GM18508 (cell line): ENCODE data around the gene VPS33B.
"Not testable (repeated sequence)": the region's sequence is repeated elsewhere in the genome, so short reads cannot be mapped to it uniquely, and the experiment has no call there.

Experiments used
- ATAC-seq: cut with Tn5 transposase; IDR thresholded peaks from one replicate; pipeline ENCODE4 v1.9.1; 2021; ENCODE audit warnings: moderate number of reproducible peaks; ENCODE audit not compliant: insufficient read depth, unreplicated experiment

The VPS33B gene

DNA sequence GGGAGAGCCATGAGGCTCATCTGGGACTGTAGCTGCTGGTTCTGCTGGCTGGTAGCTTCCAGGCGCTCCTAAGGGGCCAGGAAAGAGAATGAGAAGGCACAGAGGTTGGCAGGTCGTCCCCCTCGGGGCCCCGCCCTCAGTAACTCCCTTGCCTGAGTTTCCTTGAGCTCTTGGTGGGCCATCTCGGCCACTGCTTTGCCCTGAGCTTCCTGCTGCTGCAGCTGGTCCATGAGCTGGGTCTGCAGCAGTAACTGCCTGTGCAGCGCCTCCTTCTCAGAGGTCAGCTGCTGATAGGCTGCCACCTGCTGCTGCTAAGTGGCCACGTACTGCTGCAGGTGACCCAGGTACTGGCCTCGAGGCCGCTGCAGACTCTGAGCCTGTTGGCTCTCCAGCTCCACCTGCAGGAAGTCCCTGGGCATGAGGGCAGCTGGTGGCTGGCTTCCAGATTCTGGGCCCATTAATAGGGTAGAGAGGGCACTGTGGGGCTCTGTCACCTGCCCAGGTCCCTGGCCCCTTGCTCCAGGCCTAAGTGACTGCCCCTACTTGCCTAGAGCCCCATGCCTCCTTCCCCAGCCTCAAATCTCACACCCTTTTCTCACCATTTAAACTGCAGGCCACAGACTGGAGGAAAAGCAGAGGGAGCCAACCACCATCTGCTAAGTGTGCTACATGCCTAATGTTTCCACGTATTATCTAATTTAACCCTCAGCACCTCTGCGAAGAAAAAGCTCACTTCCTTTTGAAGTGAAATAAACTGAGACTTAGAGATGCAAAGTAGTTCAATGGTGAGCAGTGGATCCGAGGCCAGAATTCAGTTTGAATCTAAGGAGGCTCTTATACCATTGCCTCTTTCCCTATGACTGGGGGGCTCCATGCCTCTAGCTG, 10.8 kb upstream of the VPS33B start:
- no peak for ATAC-seq

DNA sequence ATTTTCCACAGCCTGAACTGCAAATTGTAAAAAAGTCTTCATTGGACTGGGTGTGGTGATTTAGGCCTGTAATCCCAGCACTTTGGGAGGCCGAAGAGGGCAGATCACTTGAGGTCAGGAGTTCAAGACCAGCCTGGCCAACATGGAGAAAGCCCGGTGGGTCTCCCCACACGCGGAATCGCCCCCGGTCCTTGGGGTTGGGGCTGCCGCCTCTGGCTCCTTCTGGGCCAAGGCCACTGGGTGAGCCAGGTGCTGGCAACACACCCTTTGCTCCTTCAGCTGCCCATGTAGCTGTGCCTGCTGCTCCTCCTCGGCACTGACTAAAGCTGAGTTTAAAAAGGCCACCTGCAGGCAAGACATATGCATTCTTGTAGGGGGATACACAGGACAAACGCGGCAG, 9.4 kb upstream of the VPS33B start:
- no peak for ATAC-seq

DNA sequence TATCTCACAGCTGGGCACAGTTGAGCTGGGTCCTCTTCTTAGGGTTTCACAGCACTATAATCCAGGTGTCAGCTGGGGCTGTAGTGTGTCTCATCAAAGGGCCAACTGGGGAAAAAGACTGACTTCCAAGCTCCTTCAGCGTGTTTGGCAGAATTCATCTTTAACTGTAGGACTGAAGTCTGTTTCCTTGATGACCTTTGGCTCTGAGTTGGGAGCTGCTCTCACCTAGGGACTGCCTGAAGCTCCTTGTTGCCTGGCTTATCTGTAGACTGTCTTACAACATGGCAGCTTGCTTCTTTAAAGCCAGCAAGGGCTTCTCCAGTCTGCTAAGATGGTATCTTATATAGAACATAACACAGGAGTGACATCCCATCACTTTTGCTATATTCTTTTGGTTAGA, 5.3 kb upstream of the VPS33B start:
- ATAC-seq = no peak

DNA sequence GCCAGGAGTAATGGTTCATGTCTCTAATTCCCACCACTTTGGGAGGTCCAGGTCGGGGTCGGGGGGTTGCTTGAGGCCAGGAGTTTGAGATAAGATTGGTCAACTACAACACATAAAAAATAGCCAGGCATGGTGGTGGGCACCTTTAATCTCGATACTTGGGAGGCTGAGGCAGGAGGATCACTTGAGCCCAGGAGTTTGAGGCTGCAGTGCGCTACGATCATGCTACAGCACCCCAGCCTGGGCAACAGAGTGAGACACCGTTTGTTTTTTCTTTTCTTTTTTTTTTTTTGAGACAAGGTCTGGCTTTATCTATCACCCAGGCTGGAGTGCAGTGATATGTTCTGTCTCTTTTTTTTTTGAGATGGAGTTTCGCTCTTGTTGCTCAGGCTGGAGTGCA, 1.3 kb upstream of the VPS33B start:
- ATAC-seq = no peak

DNA sequence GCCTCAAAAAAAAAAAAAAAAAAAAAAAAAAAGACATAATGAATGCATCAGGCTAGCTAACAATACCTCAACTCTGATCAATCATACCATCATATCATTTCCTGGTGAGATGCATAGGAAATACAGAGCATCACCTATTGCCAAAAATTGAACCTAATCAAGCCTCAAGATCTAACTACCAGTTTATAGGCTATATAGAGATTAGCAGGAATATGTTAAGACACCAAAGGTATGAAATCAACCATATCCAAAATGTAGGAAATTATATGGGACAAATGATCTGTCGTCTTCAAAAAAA, 387 bp upstream of the VPS33B start:
- no peak for ATAC-seq

DNA sequence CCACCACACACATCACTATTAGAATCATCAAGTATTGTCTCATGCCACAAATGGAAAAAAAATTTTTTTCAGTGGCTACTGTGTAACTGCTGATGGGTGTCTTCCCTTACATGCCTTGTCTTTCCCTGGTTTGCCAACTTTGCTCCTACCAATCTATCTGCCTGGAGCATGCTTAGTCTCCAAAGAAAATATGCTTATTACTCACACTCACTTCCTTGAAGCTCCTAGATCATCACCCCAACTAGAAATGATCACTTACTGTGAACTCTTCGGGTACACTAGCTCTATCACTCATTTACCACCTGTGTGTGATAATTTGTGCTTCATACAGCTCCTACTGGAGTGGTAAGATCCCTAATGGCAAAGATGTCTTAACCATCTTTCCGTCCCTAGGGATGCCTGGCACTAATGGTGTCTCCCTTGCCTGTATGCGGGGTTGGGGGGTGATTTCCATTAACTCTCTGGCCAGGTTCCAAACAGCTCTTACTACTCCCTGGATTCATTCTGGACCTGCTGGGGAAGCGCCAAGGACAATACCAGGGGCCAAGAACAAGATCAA, 799 bp downstream of the VPS33B start:
- ATAC-seq = no peak

DNA sequence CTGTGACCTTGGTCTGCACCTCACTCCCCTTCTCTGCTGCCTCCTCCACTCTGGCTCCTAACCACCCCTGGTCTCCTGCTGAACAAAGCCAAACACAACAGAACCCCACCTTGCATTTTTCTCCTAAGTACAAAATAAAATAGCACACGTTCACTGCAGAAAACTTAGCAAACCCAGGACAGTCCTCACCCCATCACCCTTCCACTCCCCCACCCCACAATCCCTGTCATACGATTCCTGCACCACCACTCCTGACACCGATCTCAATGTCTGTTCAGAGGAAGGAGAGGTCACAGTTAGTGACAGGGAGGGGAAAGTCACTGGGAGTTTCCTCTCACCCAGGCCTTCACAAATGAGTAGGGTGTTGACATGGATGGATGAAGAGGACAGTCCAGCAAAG, 4.2 kb downstream of the VPS33B start:
- no peak for ATAC-seq

DNA sequence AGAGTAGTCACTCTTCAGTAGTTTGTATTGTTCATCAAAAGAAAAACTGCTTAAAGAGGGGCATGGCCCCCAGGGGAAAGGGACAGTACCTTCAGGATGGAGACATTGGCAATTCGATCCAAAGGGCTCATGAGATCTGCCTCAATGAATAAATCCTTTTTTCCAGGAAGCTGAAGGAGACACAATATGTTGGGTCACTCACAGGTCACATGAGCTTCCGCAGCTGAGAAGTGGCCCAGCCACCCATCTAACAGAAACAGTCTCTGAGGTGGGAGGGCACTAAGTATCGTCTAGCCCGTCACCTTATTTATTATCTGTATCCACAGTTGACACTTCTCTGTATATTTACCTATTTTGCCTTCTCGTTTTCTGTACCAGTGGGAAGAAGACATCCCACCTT, 4.7 kb downstream of the VPS33B start:
- no peak for ATAC-seq

DNA sequence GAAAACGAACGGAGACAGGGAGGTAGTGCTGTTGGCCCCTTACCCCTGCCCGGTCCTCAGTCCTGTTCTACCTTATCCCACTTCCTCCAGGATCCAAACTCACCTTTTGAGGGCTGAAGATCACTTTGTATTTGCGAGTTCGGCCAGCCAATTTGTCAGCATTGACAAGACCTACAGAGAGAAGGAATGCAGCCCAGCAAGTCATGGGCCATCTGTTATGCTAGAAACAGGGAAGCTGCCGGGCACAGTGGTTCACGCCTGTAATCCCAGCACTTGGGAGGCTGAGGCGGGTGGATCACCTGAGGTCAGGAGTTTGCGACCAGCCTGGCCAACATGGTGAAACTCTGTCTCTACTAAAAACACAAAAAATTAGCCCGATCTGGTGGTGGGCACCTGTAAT, 8.7 kb downstream of the VPS33B start:
- not testable (repeated sequence) for ATAC-seq

DNA sequence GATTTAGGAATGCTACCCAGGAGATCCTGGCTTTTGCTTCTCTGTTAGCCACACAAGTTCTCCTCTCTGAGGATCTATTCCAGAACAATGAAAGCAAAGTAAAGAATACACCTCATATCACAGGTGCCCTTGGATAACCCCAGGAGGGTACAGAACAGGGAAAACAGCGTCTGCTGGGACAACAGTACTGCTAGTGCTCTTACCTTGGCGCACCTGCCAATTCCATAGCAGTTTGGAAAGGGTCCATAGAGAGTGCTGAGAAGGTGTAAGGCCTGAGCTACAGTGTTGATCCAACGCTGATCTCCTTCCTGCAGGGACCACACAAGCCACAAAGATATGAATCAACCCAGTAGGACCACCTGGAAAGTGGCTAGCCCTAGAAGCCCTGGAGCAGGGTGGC, 15.1 kb downstream of the VPS33B start:
- ATAC-seq = no peak

DNA sequence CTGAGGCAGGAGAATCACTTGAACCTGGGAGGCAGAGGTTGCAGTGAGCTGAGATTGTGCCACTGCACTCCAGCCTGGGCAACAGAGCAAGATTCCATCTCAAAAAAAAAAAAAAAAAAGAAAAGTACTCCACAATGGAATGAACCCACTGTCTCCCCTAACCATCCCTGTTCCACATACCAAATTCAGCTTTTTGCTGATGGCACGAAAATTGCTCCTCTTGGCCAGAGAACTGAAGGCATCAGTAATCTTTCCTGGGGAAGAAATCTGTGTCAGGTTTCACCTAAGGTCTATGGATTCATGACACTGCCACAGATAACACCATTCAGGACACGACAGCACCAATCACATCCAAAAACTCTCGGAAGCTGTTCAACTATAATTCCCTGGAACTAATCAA, 21.2 kb downstream of the VPS33B start:
- ATAC-seq = no peak

DNA sequence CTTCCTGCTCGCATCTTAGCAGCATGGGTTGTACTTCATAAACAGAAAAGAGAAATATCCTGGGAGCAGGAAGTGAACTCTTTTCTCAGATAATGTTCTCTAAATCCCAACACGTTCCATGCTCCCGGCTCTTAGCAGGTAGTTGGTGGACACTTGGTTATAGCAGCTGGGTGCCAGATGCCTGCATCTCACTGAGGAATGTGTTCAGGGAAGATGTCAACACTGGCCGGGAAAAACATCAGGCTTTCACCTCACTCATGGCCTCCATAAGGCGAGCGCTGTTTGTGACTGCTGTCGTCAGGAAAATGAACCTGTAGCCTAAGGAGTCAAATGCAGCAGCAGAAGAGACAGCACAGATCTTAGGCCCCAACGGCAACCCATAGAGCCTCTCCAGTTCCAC, 23.7 kb downstream of the VPS33B start:
- no peak for ATAC-seq

DNA sequence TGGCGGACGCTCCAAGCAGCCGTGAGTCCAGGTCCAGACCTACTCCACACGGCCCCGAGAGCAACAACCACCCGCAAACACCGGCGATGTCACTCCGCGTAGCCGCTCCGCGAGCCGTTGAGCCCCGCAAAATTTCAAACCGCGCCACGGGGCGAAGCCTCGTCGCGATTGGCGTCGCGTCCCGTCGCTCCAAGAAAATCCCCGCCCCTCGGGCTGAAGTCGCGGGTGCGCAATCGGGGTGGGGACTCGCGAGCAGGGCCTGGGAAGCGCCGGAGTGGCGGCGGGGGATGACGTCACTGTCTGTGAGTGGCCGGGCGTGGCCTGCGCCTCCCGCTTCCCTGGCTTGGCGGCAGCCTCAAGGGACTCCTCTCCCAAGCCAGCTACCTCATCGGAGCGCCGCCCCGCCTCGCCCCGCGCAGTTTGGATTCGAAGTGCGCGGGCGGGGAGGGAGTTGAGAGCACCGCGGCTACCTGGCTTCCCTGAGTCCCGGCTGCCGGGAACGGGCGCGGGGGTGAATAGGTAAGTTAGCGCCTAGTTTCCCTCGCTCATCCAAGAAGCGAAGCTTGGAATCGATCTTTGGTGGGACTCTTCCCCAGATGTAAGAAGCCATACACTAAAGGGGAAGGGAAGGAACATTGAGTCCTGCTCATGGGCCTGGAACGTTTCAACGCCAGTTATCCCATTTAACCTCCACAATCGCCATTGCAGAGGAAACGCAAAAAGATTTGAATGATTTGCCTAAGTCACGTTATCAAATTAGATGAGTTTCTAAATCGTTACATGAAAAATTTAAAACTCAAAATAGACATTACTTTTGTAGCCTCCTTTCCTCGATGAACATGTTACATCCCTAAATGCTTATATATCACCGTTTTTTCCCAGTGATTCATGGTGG, 27.7 kb downstream of the VPS33B start, which contains the start of gene PRC1:
Gene PRC1, minus strand, starts transcription at position 119 of the 895 bp plus-strand sequence. Its CDS starts 118 bp downstream, at position 1.
- peak; percentile 57 for ATAC-seq

DNA sequence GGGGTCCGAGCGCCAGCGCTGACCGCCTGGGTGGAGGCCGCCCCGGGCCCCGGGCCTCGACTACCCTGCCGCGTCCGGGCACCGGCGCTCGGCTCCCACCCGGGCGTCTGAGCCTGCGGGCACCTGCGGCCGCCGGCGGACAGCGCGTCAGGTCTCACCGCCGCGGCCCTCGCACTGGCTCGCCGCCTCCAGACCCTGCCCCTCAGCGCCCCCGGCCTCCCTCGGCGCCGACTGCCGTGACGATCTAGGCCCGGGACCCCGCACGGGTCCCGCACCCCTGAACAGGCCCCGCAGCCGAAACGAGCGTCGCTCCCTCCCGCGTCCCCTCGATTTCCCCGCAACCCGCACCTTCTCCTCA, 28.4 kb downstream of the VPS33B start:
- no peak for ATAC-seq

DNA sequence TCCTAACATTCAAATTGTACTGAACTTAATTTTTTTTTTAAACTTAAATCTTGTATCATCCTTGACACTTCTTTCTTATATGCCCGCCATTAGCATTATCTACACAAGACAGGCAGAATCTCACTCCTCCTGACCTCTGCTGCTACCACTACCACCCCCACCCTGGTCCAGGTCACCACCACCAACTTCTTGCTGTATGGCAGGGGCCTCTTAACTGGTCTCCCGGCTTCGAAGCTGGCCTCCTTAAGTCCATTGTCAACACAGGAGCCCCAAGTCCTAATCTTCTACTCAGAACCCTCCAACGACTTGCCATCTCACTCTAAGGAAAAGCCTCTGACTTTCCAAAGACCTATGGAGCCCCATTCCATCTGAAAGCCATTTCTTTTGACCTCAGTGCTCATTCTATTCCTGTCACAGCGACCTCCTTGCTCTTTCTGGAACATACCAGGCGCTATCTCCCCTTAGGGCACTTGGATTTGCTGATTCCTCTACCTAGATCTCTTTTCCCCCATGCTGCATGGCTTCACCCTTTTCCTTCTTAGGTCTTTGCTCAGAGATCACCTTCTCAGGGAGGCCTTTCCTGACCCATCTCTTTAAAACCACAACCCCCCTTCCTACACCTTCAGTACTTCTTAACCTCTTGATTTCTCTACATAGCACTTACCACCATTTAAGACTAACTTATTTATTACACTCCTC, 30.7 kb downstream of the VPS33B start:
- ATAC-seq = no peak

DNA sequence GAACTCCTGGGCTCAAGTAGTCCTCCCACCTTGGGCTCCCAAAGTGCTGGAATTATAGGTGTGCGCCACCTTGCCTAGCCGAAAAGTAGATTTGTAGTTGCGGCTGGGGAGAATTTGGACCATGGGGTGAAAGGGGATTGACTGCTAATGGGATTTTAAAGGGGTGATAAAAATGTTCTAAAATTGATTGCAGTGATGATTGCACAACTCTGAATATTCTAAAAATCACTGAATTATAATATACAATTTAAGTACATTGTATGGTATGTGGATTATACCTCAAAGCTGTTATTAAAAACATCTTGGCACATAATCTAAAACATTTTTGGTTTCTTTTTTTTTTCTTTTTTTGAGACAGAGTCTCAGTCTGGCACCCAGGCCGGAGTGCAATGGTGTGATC, 31.9 kb downstream of the VPS33B start:
- no peak for ATAC-seq

DNA sequence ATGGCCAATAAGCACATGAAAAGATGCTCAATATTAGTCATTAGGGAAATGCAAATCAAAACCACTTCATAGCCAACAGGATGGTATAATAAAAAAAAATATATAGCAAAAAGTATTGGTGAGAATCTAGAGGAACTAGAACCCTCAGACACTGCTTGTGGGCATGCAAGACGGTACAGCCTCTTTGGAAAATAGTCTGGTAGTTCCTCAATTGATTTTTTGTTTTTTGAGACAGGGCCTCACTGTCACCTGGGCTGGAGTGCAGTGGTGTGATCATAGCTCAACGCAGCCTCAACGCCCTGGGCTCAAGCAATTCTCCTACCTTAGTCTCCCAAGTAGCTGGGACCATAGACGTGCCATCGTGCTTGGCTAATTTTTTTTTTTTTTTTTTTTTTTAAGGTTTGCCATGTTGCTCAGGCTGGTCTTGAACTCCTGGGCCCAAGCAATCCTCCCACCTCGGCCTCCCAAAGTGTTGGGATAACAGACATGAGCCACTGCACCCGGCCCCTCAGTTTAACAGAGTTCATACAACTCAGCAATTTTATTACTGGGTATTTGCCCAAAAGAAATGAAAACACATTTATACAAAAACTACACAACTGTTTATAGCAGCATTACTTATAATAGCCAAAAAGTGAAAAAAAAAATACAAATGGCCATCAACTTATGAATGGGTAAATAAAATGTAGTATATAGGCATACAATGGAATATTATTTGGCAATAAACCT, 33.2 kb downstream of the VPS33B start:
- no peak for ATAC-seq

DNA sequence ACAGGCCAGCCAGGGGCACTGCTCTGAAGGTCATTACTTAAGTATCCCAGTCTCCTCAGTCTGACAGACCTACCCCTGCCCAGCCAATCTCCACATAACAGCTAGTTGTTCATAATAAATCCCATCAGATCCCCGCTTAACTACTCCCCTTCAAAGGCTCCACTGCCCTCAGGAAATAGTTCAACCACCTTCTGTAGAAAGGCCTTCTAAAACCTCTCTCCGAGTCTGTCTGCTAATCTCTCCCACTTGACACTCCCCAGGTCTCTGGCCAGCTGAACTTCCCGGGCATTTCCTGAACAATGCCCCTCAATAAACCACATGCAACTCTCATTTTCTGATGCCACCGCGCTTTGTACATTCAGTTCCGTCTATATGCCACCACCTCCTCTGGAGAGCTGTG, 34.1 kb downstream of the VPS33B start:
- no peak for ATAC-seq

DNA sequence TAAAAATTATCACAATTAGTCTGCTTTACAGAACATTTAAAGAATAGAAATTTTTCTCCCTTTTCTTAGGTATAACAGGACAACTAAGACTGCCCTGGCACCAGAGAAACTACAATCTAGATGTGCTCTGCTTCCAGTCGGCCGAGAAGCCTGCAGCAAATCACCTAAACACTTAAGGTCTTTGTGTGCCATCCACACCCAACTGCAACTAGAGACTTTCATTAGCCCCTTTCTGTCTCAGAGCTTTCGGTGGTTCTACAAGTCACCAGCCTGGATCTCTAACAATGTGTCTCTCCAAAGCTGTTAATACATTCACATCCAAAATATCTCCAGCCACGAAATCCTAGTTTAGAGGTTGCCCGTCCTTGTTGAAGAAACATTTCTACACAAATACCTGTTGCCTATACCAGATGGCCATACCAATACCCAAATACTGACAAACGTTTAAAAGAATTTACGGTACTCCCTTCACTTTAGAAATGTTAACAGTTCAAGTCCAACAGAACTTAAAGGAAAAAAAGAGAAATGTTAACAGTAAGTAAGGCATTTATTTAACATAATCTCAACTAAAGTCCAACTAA, 34.7 kb downstream of the VPS33B start:
- ATAC-seq = no peak
